Bronchial epithelial cell (primary cell): ENCODE results near the gene CDCA5. TPM values are rescaled to one million over a fixed set of nuclear protein-coding genes. Genes with fewer than 3 reads are reported as not detected.

Experiments
- DNase-seq: peaks from one replicate; pipeline ENCODE4 v3.0.0-alpha.2; 2010; ENCODE audit warnings: low read depth
- FAIRE-seq: peaks from 2 replicates; lab custom pipeline; 2011; peaks lifted over from hg19 to GRCh38; lab: Jason Lieb, UNC
- H3K27me3 ChIP-seq: 2 replicates; pipeline ENCODE4 v1.5.1; 2011; ENCODE audit warnings: low read length; ENCODE audit not compliant: control insufficient read depth, insufficient read depth
- H3K36me3 ChIP-seq: 2 replicates; pipeline ENCODE4 v1.5.1; 2011; ENCODE audit warnings: low read length; ENCODE audit not compliant: control insufficient read depth, insufficient read depth
- H3K4me3 ChIP-seq: 2 replicates; pipeline ENCODE4 v1.5.1; 2011; ENCODE audit warnings: mild to moderate bottlenecking, low read depth, low read length, control low read depth
- total RNA-seq: library from RNA; depleted of rRNA; stranded (reverse); fragments of >200 nt; gene quantifications from 2 replicates; pipeline ENCODE4 v1.2.1, GENCODE V29; 2014
- TF ChIP-seq, protein P1 (sequence below): IDR thresholded peaks from 2 replicates; pipeline ENCODE4 v1.5.1; 2011; ENCODE audit warnings: mild to moderate bottlenecking, moderate library complexity, low read length, control low read depth, inconsistent platforms; ENCODE audit not compliant: insufficient read depth, severe bottlenecking

CDCA5 gene
- total RNA-seq, 1 donor from 2014 or later, result 0.53 TPM

GRCh38 chr11:65116370-65117205 is 32.7 kb upstream of the CDCA5 start:
- FAIRE-seq, result no peak
- H3K36me3 ChIP-seq, result peaks cover 26% of the 10 kb centered on the region

DNA sequence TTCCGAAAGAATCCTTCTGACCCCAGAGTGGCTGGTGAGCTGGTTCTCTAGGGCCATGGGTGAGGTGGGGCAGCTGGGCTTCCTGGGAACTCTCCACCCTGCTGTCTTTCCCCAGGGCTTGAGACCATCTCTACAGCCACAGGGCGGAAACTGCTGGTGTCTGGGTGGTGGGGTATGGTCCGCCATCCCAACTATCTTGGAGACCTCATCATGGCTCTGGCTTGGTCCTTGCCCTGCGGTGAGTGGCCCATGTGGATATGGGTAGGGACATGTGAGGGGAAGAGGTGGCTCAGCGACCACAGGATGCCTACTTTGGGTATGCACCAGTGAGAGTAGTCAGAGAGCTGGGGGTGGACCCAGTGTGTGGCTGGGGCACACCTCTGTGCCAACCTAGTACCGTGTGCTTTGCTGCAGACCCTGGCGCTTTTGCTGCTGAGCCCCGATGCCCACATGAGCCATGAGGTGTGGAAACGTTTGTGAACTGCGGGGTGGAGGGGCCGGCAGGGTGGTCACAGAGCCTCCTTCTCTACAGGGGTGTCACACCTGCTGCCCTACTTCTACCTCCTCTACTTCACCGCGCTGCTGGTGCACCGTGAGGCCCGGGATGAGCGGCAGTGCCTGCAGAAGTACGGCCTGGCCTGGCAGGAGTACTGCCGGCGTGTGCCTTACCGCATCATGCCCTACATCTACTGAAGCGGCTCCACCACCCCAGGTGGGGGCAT is 31.7 kb upstream of the CDCA5 start:
- H3K27me3 ChIP-seq, result no peaks in the 10 kb centered on the region
- DNase-seq, result no peak
- FAIRE-seq, result no peak
- H3K4me3 ChIP-seq, result no peak overlapping the region
- H3K36me3 ChIP-seq, result peaks cover 22% of the 10 kb centered on the region
- TF ChIP-seq, protein P1, sequence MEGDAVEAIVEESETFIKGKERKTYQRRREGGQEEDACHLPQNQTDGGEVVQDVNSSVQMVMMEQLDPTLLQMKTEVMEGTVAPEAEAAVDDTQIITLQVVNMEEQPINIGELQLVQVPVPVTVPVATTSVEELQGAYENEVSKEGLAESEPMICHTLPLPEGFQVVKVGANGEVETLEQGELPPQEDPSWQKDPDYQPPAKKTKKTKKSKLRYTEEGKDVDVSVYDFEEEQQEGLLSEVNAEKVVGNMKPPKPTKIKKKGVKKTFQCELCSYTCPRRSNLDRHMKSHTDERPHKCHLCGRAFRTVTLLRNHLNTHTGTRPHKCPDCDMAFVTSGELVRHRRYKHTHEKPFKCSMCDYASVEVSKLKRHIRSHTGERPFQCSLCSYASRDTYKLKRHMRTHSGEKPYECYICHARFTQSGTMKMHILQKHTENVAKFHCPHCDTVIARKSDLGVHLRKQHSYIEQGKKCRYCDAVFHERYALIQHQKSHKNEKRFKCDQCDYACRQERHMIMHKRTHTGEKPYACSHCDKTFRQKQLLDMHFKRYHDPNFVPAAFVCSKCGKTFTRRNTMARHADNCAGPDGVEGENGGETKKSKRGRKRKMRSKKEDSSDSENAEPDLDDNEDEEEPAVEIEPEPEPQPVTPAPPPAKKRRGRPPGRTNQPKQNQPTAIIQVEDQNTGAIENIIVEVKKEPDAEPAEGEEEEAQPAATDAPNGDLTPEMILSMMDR, result no peak

More at GRCh38 chr11:65116370-65117205, 32.7 kb upstream of the CDCA5 start:
- Histone ChIP-seq H3K4me3 (peak overlapping the region; percentile 84), H3K27me3 (no peaks in the 10 kb centered on the region)
- TF ChIP-seq, protein P1, result no peak
- peak; percentile 75 for DNase-seq

GRCh38 chr11:65114538-65115171 is 30.8 kb upstream of the CDCA5 start:
- Histone ChIP-seq H3K4me3 (no peak overlapping the region), H3K27me3 (no peaks in the 10 kb centered on the region), H3K36me3 (peaks cover 17% of the 10 kb centered on the region)
- no peak for DNase-seq
- TF ChIP-seq, protein P1, result no peak
- peak; percentile 62 for FAIRE-seq

GRCh38 chr11:65113839-65114238 is 30.0 kb upstream of the CDCA5 start:
- FAIRE-seq, result no peak
- Histone ChIP-seq H3K4me3 (no peak overlapping the region), H3K27me3 (no peaks in the 10 kb centered on the region), H3K36me3 (peaks cover 15% of the 10 kb centered on the region)
- TF ChIP-seq, protein P1, result no peak
- no peak for DNase-seq

GRCh38 chr11:65113361-65113756 is 29.5 kb upstream of the CDCA5 start:
- TF ChIP-seq, protein P1, result no peak
- DNase-seq, result no peak

More at GRCh38 chr11:65113361-65113756, 29.5 kb upstream of the CDCA5 start:
- Histone ChIP-seq H3K4me3 (no peak overlapping the region), H3K27me3 (no peaks in the 10 kb centered on the region), H3K36me3 (peaks cover 12% of the 10 kb centered on the region)
- FAIRE-seq, result no peak
